Measurements from ENCODE around the gene SLC25A22. TPM values are rescaled to one million over a fixed set of nuclear protein-coding genes. Genes with fewer than 3 reads are reported as not detected.

Gene SLC25A22
- total and polyA plus RNA-seq, 2 donors (not counting 1 experiment from before 2014, with no cell fraction given) = 9.9 to 10.4 TPM

DNA sequence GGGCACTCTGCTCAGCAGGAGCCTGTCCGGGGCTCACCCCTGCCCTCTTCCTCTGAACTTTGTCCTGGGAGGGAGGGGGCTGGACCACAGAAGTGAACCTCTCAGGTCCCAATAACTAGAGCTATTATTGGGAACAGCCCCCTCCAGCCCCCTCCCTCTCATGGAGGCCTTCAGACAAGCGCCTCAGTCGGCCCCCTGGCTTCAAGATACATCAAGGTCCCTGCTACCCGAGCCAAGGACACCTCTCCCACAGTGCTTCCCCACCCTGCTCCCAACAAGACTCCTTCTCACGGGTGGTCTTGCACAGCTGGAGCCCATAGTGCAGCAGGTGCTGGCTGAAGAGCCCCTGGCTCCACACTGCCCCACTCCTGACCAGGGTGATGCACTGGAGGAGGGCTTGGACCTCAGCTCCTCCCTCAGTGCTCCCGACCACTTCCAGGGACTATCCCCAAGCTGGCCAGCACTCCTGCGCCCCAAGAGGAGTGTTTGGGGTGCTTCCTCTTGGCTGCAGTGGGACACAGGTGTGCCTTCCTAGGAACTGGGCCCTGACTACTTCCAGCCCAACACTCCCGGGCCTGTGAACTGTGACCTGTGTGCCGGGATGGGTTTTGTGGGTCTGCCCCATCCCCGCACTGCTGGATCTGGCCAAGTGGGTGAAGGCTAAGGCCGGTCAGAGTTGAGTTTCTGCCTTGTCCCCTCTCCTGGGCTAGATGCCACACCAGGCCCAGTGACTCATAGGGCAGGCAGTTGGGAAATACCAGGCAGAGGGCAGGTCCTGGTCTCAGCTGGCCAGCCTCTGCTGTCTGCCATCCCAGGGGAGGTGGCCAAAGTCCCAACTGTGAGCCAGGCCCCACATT lies 22.8 kb upstream of the SLC25A22 start:
- peak overlapping the region; percentile 31 for H3K27ac ChIP-seq (ENCODE audit: insufficient read depth, low read length)
- no peaks in the 10 kb centered on the region for H3K27me3 ChIP-seq (ENCODE audit: control insufficient read depth, insufficient read depth, low read length)
- peaks cover 20% of the 10 kb centered on the region for H3K4me1 ChIP-seq (ENCODE audit: control insufficient read depth, extremely low read depth, insufficient read depth, low read length)
- peaks cover 15% of the 10 kb centered on the region for H3K36me3 ChIP-seq (ENCODE audit: control insufficient read depth, insufficient read depth, low read length)
- no peak overlapping the region for H2AFZ ChIP-seq (ENCODE audit: low read length)
- peaks cover 16% of the 10 kb centered on the region for H3K79me2 ChIP-seq (ENCODE audit: control insufficient read depth, insufficient read depth, low read length)
- peak overlapping the region; percentile 83 for H3K4me2 ChIP-seq (ENCODE audit: extremely low read depth, insufficient read depth, low read length)
- TF ChIP-seq, protein P1, sequence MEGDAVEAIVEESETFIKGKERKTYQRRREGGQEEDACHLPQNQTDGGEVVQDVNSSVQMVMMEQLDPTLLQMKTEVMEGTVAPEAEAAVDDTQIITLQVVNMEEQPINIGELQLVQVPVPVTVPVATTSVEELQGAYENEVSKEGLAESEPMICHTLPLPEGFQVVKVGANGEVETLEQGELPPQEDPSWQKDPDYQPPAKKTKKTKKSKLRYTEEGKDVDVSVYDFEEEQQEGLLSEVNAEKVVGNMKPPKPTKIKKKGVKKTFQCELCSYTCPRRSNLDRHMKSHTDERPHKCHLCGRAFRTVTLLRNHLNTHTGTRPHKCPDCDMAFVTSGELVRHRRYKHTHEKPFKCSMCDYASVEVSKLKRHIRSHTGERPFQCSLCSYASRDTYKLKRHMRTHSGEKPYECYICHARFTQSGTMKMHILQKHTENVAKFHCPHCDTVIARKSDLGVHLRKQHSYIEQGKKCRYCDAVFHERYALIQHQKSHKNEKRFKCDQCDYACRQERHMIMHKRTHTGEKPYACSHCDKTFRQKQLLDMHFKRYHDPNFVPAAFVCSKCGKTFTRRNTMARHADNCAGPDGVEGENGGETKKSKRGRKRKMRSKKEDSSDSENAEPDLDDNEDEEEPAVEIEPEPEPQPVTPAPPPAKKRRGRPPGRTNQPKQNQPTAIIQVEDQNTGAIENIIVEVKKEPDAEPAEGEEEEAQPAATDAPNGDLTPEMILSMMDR (conservative IDR thresholded peaks at IDR 0.05 in 1 of 2, IDR thresholded peaks at IDR 0.05 in 1 of 2; ENCODE audit: low read depth in 1 of 2, low read length in 2 of 2) = no peak
- no peak for TF ChIP-seq EZH2 (IDR thresholded peaks at IDR 0.05; ENCODE audit: low read length, missing control alignments)
- H4K20me1 ChIP-seq (ENCODE audit: control insufficient read depth, extremely low read depth, insufficient read depth, low read length) = no peaks in the 10 kb centered on the region
- no peaks in the 10 kb centered on the region for H3K9me3 ChIP-seq (ENCODE audit: control insufficient read depth, insufficient read depth, low read depth, low read length)
- H3K9ac ChIP-seq (ENCODE audit: insufficient read depth, low read length) = peak overlapping the region; percentile 17
- peak in 1 of 2 donors; percentile 70 for DNase-seq (ENCODE audit: low read depth in 2 of 2)
- peak overlapping the region; percentile 58 to 81 (median 75) for H3K4me3 ChIP-seq (replicated peaks in 1 of 4; ENCODE audit: control extremely low read depth in 1 of 4, insufficient read depth in 1 of 4, low read depth in 3 of 4, low read length in 4 of 4)

DNA sequence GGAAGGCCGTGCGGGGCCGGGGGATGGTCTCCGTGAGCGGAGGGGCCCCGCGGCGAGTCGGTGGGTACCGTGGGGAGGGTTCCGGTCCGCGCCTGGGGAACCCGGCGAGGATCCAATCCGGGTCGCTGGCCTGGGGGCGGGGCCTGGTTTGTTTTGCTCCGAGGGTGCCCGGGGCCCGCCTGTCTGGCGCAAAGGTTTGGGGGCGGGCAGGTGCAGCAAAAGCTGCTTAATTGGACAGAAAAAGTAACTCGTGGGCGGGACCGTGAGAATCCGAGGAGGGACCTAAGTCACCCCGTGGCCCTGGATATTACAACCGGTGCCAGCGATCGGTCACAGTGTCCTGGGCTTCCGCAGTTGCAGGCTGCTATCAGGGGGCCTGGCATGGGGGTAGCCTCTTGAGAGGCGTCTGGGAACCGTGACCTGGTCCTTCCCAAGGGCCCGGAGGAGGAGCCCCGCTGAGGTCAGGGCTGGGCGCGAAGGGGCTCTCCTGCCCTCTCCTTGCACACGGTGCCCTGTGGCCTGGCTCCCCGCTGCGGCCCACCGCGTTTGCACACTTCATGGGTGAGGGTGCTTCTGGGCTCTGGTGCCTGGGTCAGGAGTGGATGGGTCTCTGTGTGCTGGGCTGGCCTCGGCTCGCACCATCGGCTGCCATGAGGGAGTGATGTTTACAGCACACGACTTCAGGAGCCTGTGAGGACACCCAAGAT lies 22.0 kb upstream of the SLC25A22 start:
- H3K79me2 ChIP-seq (ENCODE audit: control insufficient read depth, insufficient read depth, low read length) = peaks cover 16% of the 10 kb centered on the region
- H3K4me2 ChIP-seq (ENCODE audit: extremely low read depth, insufficient read depth, low read length) = peak overlapping the region; percentile 83
- H2AFZ ChIP-seq (ENCODE audit: low read length) = no peak overlapping the region
- no peaks in the 10 kb centered on the region for H4K20me1 ChIP-seq (ENCODE audit: control insufficient read depth, extremely low read depth, insufficient read depth, low read length)
- H3K9ac ChIP-seq (ENCODE audit: insufficient read depth, low read length) = peak overlapping the region; percentile 90
- no peak for TF ChIP-seq EZH2 (IDR thresholded peaks at IDR 0.05; ENCODE audit: low read length, missing control alignments)
- TF ChIP-seq, protein P1 (conservative IDR thresholded peaks at IDR 0.05 in 1 of 2, IDR thresholded peaks at IDR 0.05 in 1 of 2; ENCODE audit: low read depth in 1 of 2, low read length in 2 of 2) = no peak
- peaks cover 20% of the 10 kb centered on the region for H3K4me1 ChIP-seq (ENCODE audit: control insufficient read depth, extremely low read depth, insufficient read depth, low read length)
- peak overlapping the region; percentile 58 to 81 (median 75) for H3K4me3 ChIP-seq (replicated peaks in 1 of 4; ENCODE audit: control extremely low read depth in 1 of 4, insufficient read depth in 1 of 4, low read depth in 3 of 4, low read length in 4 of 4)
- H3K27ac ChIP-seq (ENCODE audit: insufficient read depth, low read length) = peak overlapping the region; percentile 82
- H3K27me3 ChIP-seq (ENCODE audit: control insufficient read depth, insufficient read depth, low read length) = no peaks in the 10 kb centered on the region
- no peaks in the 10 kb centered on the region for H3K9me3 ChIP-seq (ENCODE audit: control insufficient read depth, insufficient read depth, low read depth, low read length)
- DNase-seq (ENCODE audit: low read depth in 2 of 2) = peak; percentile 57 to 70
- H3K36me3 ChIP-seq (ENCODE audit: control insufficient read depth, insufficient read depth, low read length) = peaks cover 15% of the 10 kb centered on the region
